GM18508 (cell line): ENCODE data around the gene S100A8.

Experiments used
- ATAC-seq: cut with Tn5 transposase; IDR thresholded peaks from one replicate; pipeline ENCODE4 v1.9.1; 2021; ENCODE audit warnings: moderate number of reproducible peaks; ENCODE audit not compliant: insufficient read depth, unreplicated experiment

The S100A8 gene

GRCh38 chr1:153364156-153364555 lies 26.7 kb downstream of the S100A8 start:
- ATAC-seq, result no peak

- no peak for ATAC-seq
Measured at GRCh38 chr1:153363641-153364040, 27.2 kb downstream of the S100A8 start.

- no peak for ATAC-seq
Measured at GRCh38 chr1:153362187-153362775, 28.6 kb downstream of the S100A8 start.

- ATAC-seq, result no peak
Measured at GRCh38 chr1:153361480-153362109, 29.3 kb downstream of the S100A8 start.

GRCh38 chr1:153360592-153361479 lies 30.0 kb downstream of the S100A8 start:
- ATAC-seq, result no peak

- ATAC-seq, result no peak
Measured at GRCh38 chr1:153360190-153360589, 30.7 kb downstream of the S100A8 start.

- ATAC-seq, result no peak
Measured at GRCh38 chr1:153359241-153359640, 31.6 kb downstream of the S100A8 start.

- ATAC-seq, result no peak
Measured at GRCh38 chr1:153358691-153358975, 32.2 kb downstream of the S100A8 start.

GRCh38 chr1:153357853-153358690 lies 32.8 kb downstream of the S100A8 start, which contains the start of gene S100A9:
S100A9 (plus strand) TSS chr1:153357854; CDS start chr1:153358284, 430 bp downstream.
- no peak for ATAC-seq

GRCh38 chr1:153357076-153357852 lies 33.6 kb downstream of the S100A8 start:
- ATAC-seq, result no peak

GRCh38 chr1:153356392-153357075 lies 34.3 kb downstream of the S100A8 start:
- no peak for ATAC-seq

- no peak for ATAC-seq
Measured at GRCh38 chr1:153355445-153356071, 35.3 kb downstream of the S100A8 start.

- no peak for ATAC-seq
Measured at GRCh38 chr1:153354515-153355193, 36.2 kb downstream of the S100A8 start.

- ATAC-seq, result no peak
Measured at GRCh38 chr1:153353226-153353947, 37.5 kb downstream of the S100A8 start.

GRCh38 chr1:153352523-153352922 lies 38.4 kb downstream of the S100A8 start:
- no peak for ATAC-seq

- ATAC-seq, result no peak
Measured at GRCh38 chr1:153350321-153350957, 40.4 kb downstream of the S100A8 start.
